Tibial nerve (tissue), 3 donors: ENCODE data around the gene MAN2A2.

Source experiments
- CTCF ChIP-seq, 5 experiments: fragments of 200-600 bp in 3 of 5; fragments of 450-650 bp in 2 of 5; sonication (generic) in 3 of 5; IDR thresholded peaks; one replicate each; pipeline ENCODE4 v1.5.1; 2016 to 2019; ENCODE audit warnings: antibody characterized with exemption in 5 of 5, mild to moderate bottlenecking in 3 of 5, moderate library complexity in 2 of 5
- POLR2A ChIP-seq, 2 donors: fragments of 450-650 bp; IDR thresholded peaks; one replicate each; pipeline ENCODE4 v1.6.1; 2017; ENCODE audit warnings: antibody characterized with exemption in 2 of 2, mild to moderate bottlenecking in 2 of 2, moderate library complexity in 2 of 2

- no peak for TF ChIP-seq CTCF (IDR thresholded peaks at IDR 0.05)
- TF ChIP-seq POLR2A (IDR thresholded peaks at IDR 0.05): no peak
Measured at GRCh38 chr15:90914305-90915080, 11.4 kb downstream of the MAN2A2 start.
